Activated CD4-positive, alpha-beta T cell treated with anti-CD3 and anti-CD28 coated beads for 4 hours (primary cell): Measurements from ENCODE around the gene GPBP1L1.
"Not testable (repeated sequence)": the region's sequence is repeated elsewhere in the genome, so short reads cannot be mapped to it uniquely, and the experiment has no call there.

Experiments used
- DNase-seq, 2 donors: peaks; one replicate each; pipeline ENCODE4 v3.0.0-alpha.2; 2020

GPBP1L1 gene

DNA sequence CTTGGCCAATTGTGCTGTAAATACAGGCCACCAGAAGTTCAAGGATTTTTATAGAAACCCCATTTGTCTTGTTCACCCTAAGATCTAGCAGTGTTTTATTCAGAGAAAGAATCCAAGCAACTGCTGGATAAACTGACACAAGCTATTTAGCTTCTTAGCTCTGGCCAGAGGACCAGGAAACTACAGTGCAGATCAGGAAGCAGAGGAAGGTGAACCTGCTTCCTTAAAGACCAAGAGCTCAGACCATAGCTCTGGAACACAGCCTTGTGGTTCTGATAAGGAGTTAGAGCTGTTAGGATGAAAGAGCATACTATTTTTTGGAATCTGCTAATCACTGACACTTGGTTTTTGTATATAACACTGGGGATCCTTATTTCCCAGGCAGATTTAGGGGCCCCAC is 57.3 kb downstream of the GPBP1L1 start:
- DNase-seq: no peak

DNA sequence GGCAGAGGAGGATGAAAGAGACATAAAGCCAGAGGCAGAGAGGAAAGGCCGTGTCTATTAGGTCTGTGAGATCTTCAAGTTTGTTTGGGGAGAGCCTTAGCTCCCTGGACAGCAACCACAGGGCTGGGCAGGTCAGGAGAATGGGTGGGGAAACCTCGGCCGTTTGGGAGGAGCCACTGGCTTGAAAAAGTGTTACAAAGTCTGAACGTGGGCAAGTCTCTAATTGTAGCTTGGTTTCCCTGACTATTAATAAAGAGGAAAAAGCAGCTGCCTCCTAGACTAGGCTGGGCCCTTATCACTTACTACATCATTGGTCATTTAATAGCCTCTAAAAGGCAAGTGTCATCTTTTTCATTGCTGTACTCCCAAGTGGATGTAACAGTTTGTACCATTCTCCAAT is 62.4 kb downstream of the GPBP1L1 start, which contains the start of gene CCDC17:
TSS of gene CCDC17 (minus strand) at position 83 of the 400 bp plus-strand sequence. CDS start 145 bp downstream, outside the sequence.
- no peak for DNase-seq

DNA sequence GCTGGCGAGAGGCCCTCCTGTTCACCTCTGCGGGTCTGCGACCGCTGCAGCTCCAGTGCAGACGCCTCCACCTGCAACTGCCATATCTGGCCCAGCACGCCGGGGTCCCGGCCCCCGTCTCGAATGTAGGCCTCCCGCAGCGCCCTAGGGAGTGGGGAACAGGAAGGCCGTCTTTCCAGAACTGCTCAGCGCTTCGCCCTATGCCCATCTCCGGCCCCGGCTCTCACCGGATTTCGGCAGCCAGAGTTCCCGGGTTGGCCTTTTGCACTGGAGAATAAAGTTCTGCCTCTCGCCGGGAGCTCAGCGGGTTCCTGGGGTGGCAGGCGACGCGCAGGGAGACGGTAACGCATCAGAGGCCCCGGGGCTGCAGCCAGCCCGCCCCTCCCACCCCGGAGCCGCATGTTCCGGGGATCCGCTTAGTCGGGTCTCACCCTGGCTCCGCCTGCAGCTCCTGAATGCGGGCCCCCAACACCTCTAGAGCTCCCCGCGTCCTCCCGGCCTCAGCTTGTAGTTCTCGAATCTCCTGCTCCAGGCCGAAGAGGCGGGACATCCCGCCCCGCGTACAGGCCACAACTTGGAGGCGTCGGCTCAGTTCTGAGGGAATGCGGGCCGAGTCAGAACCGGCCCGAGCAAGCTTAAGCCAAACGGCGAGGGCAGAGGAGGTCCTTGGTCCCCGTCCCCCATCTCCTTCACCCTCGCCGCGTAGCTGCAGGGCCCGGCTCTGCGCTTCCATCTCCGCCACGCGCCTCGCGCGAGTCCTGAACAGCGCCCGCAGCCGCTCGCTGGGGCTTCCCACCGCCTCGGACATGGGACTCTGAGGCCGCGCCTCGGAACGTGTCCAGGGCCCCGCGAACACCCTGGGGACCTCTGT is 63.6 kb downstream of the GPBP1L1 start:
- no peak for DNase-seq

DNA sequence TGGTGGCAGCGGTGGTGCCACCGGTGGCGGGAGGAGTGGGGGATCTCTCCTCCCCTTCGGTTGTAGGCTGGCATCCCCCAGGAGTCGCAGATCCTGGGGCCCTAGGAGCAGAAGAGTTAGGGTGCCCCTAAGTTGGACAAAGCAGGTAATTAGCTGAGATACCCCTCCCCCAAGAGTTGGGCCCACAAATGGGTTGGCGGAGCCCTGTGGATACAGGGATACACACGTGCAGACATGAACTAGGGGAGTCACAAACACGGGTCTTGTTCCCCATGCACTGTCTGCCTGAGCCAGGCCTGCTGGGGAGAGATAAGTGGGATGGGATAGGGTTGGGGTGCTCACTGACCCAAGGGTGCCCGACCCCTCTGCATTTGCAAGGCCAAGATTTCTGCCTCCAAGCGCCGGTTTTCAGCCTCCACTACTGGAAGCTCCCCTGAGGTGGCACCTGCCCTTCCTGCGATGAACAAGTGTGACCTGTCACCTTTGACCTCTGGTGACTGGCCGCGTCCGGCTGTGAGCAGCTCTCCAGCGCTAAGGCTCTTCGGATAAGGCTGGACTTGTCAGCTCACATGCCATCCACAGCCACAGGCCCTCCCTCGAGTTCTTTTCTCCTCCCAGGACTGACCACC is 64.3 kb downstream of the GPBP1L1 start:
- DNase-seq: no peak

DNA sequence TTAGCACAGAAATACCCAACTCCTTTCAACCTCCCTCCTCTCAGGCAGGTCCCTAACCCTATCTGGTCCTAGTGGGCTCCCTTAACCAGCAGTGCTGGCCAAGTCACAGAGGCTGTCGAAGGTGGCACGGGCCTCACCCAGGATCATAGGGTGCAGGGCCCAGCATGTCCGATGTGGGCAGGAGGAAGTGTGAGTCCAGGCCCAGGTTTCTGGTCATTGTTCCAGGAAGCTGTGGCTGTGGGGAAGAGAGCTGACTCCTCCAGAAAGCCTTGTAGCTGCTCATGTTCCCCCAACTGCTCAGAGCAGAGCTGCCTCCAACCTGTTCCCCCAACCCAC is 64.9 kb downstream of the GPBP1L1 start:
- no peak for DNase-seq

DNA sequence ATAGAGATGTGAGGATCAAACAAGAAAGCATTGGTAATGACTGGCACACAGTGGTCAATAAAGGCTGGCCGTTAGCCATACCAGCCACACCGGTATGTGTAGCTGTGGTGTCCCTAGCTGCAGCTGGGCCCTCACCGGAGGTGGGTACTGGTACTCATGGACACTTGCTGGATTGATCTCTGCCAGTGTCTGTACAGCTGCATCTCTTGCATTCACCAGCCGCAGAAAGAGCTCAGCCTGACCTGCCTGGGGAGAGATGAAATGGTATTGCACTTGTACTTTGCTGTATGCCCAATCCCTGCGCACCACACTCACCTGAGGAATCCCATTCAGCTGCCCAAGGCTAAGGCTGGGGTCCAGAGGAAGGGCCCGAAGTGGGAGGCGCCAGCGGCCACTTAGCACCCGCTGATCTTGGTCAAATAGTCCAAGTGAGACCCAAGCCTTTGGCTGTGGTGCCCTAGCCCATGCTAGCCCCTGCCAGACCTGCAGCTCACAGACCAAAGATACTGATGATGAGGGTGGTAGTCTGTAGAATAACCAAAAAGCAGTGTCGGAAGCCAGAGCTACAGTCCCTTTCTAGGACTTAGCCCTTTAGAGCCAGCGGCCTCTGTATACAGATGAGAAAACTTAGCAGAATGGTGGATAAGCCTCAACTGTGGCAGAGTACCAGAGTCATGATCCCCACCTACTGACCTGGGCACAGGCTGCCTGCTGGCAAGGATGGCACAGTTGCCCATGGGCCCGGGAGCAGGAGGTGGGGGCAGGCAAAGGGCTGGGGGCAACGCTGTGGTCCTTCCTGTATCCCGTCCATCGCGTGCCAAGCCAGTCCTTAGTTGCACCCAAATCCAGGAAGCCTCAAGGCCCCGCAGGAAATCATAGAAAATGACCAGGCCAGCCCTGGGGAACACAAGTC is 65.5 kb downstream of the GPBP1L1 start:
- DNase-seq: no peak

DNA sequence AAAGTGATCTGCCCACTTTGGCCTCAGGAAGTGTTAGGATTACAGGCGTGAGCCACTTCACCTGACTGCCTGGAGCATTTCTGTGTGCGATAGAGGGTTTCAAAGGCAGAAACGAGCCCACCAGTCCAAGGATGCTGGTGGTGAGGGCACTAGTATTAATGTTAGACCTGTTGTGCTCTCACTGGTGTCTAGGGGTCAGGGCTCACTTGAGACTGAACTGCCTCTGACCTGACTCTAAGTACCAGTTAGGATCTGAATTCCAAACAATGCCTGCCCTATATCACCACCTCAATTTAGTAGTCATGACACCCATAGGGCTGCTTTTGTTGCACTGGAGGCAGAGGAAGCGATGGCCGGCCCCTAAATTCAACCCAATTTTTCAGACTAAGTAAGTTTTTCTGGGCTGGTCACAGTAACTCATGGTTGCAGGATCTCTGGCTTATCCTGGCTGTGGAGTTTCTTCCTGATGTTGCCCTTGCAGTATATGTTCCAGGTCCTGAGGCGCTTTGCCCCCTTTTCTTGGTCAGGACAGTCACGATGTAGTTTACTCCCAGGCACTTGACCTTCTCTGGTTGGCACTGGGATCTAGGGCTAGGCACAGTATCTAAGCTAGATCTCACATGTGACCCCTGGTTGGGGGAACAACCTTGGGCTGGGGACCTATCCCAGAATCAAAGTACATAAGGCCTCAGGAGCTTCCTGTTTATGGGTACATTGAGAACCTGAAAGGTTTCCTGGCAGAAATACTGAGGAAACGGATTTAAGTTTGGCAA is 67.0 kb downstream of the GPBP1L1 start:
- no peak for DNase-seq

DNA sequence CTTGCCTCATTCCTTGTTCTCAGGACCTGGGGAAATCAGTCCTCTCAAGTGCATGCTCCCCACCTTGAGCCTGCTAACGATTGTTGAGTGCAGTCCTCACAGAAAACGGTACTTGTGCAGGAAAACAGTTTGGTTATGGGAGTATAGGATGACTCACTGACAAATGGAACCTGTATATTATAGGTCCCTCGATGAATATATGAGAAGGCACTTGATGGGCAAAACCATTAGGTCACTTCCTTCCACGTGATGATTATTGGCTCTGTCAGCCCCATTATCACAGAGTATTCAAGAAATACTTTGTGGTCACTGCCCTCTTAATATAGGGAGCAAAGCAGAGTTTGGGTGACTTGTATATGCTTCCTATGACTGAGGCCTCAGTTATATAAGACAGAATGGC is 68.7 kb downstream of the GPBP1L1 start:
- DNase-seq: no peak

DNA sequence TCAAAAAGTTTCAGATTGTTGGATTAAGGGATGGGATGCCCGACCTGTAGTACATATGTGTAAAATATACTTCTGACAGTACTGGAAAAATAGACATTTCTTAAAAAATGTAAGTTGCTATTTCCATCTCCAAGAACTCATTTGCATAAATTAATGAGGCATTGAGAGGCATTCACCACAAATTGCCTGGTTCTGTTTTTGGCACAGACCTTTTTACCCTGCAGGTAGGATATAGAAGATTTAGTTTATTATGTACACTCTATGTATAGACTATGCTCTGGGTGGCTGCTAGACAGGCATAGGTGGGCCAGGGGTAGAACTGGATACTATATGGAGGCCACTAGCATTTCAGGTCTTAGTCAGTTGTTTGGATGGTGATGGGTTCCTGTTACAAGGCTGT is 70.4 kb downstream of the GPBP1L1 start:
- no peak for DNase-seq

DNA sequence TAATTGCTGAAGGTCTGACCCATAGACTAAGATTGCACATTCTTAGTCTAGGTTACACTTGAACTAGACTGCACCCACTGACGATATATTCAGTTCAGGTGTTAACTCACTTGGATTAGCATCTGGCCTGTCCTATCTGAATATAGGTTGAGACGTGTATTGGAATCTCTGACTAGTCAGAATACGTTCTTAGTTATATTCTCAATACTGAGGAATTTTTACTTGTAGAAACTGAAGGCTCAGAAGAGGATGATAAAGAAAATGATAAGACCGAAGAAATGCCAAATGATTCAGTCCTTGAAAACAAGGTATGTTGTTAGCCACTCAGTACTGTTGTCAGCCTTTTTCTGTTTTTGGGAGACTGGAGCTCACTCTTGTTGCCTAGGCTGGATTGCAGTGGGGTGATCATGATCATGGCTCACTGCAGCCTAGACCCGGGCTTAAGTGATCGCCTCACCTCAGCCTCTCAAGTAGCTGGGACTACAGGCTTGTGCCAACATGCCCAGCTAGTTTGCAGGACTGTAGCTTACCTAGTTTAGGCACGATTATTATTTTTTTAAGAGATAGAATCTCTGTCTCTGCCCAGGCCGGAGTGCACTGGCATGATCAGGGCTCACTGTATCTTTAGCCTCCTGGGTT is 73.3 kb downstream of the GPBP1L1 start:
- DNase-seq: no peak

DNA sequence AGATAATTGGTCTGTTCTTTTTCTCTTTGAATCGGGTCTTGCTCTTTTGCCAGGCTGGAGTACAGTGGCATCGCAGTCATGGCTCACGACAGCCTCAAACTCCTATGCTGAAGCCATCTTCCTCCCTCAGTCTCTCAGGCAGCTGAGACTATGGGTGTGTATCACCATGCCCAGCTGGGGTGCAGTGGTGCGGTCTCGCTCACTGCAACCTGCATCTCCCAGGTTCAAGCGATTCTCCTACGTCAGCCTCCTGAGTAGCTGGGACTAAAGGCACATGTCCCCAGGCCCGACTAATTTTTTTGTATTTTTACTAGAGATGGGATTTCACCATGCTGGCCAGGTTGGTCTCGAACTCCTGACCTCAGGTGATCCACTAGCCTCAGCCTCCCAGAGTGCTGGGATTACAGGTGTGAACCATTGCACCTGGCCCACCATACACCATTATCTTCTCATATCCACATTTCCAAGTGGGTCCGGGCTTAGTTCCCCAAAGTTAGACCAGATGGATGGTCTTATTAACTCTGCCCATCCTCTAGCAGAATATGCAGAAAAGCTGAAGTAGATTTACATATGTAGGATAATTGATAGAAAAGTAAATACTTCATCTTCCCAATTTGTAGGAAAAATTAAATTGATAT is 75.6 kb downstream of the GPBP1L1 start:
- no peak for DNase-seq

DNA sequence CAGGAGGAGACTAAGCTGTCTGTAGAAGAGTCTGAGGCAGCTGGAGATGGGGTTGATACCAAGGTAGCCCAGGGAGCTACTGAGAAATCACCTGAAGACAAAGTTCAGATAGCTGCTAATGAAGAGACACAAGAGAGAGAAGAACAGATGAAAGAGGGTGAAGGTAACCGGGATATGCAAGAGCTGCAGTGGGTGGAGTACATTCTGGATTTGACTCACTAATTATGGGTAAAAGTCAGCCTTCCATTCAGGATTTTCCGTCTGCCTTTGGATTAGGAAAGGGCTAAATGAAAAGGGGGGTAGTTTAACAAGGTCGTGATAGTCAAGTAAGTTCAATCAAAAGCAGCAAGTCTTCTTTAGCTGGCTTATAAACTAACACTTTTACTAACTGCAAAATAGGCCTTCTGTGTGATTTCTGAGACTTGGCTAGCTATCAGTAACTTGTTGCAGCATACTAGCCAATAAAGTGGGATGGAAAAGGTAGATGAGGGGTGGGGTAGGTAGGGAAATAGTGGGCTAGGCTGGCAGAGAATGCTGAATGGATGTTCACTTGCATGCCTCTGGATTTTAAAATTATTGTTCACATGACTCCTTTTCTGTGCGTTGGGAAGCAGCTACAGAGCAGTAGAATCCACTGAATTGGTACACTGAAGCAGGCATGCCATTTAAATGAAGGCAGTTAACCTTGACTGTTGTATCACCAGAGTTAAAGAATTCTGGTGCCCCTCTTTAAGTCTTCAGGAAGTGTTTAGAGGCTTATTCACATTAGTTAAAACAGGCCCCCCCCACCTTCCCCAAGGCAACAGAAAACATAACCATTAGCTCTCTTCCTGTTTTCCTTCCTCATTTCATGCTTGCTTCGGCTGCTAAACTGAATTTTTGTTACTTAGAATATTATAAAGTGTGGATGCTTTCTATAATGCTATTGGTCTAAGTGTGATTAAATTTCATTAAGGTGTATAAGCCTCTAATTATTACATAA is 77.9 kb downstream of the GPBP1L1 start:
- DNase-seq: no peak

DNA sequence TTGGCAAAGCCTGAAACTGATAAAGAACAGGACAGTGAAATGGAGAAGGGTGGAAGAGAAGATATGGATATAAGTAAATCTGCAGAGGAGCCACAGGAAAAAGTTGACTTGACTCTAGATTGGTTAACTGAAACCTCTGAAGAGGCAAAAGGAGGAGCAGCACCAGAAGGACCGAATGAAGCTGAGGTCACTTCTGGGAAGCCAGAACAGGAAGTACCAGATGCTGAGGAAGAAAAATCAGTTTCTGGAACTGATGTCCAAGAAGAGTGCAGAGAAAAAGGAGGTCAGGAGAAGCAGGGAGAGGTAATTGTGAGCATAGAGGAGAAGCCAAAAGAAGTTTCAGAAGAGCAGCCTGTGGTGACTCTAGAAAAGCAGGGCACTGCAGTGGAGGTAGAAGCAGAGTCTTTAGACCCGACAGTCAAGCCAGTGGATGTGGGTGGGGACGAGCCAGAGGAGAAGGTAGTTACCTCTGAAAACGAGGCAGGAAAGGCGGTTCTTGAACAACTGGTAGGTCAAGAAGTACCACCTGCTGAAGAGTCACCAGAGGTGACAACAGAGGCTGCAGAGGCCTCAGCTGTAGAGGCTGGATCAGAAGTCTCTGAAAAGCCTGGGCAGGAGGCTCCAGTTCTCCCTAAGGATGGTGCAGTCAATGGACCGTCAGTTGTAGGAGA is 78.8 kb downstream of the GPBP1L1 start:
- no peak for DNase-seq

DNA sequence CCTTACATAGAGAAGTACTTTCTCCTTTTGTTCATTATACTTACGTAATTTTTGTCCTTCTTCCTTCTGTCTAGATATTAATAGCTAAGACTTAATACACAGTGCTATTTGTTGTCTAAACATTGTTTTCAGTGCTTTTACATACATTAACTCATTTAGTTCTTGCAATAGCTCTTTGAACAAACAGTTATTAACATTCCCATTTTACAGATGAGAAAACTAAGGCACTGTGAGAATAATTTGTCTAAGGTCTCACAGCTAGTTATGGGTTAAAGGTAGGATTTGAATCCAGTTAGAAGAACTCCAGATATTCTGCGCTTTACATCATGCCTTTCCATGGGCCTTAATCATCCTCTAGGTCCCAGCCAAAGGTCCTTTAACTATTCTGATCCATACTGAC is 82.1 kb downstream of the GPBP1L1 start:
- DNase-seq: no peak

DNA sequence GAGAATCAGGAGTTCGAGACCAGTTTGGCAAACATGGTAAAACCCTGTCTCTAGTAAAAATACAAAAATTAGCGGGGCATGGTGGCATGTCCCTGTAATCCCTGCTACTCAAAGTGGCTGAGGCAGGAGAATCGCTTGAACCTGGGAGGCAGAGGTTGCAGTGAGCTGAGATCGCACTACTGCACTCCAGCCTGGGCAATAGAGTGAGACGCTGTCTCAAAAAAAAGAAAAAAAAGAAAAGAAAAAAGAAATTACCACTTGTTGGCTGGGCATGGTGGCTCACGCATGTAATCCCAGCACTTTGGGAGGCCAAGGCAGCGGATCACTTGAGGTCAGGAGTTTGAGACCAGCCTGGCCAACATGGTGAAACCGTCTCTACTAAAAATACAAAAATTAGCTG is 89.6 kb downstream of the GPBP1L1 start:
- not testable (repeated sequence) for DNase-seq

DNA sequence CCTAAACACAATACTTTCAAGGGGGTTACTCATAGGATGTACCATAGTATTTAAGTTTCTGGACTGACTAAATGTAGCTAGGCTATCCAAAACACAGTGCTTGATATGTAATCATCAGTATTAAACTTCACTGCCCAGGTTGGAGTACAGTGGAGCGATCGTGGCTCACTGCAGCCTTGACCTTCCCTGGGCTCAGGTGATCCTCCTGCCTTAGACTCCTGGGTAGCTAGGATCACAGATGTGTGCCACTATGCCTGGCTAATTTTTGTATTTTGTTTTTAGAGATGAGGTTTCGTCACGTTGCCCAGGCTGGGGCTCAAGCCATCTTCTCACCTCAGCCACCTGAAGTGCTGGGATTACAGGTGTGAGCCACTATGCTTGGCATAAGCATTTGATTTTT is 91.9 kb downstream of the GPBP1L1 start:
- no peak for DNase-seq

DNA sequence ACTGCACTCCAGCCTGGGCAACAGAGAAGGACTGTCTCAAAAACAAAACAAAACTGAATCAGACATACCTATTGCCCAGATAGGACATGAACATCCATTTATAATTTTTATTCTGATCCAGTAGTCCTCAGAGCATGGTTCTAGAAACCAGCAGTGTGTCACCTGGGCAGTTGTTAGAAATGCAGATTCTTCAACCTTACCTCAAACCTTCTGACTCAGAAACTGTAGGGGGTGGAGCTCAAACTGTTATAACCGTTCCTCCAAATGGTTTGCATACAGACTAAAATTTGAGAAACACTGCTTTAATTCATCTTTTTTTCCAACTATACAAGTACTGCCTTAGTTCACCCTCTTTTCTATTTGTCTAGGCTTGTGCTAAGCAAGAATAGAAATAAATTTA is 96.5 kb downstream of the GPBP1L1 start:
- DNase-seq: no peak

DNA sequence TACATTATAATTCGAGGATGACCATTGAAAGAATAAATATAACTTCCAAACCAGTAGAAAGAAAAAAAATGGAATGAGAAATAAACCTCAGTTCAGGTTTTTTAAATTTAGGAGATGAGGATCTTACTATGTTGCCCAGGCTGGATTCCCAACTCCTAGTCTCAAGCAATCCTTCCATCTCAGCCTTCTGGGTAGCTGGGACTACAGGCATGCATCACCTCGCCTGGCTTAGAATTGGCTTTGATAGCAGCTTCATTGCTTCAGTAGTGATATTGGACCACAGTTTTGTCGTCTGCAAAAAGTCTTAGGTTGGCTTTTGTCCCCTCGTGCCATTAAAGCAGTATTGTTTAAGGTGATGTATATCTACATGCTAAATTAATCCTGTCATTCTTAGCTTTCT is 99.6 kb downstream of the GPBP1L1 start:
- DNase-seq: no peak

DNA sequence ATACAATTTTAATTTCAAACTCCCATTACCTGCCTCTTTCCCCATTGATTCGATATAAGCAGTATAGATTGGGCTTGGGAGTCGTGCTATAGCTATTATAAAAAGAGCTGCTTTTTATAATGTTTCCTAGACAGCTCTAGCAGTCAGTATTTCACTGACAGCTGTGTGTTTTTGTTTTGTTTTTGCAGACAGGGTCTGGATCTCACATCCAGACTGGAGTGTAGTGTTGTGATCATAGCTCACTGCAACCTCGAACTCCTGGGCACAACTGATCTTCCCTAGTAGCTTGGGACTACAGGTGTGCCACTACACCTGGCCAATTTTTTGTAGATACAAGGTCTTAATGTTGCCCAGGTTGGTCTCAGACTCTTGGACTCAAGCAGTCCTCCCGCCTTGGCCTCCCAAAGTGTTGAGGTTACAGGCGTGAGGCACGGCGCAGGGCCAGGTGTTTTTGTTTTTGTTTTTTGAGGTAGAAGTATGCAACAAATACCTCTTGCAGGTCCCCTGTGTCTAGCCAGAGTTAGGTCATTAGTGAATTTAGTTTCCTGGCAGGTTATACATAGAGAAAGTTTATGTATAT is 100.7 kb downstream of the GPBP1L1 start:
- DNase-seq: no peak

DNA sequence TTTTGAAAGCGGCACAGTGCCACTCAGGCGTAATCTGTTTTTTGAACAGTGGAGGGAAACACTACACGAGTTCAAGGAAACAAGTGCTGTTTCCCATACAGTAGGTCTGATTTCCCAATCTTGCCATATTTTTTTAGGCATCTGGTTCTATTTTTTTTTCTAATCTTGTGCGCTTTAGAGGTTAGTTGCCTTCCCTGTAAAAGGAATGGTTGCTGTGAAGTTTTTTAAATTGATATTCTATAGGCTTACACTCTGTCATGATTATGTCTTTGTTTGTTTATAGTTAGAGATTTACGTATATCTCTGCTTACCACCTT is 101.3 kb downstream of the GPBP1L1 start:
- no peak for DNase-seq
